HepG2 (cell line): ENCODE measurements around the gene URB1.

Source experiments
- CC2D1A ChIP-seq: sonication (generic); formaldehyde crosslinking; IDR thresholded peaks from 2 replicates; pipeline ENCODE4 v1.8.1; 2023; ENCODE audit warnings: mild to moderate bottlenecking, missing genetic modification reagents
- JUNB ChIP-seq: sonication (generic); formaldehyde crosslinking; IDR thresholded peaks from 2 replicates; pipeline ENCODE4 v1.8.0; 2022; ENCODE audit warnings: missing genetic modification reagents, mild to moderate bottlenecking, borderline replicate concordance
- KDM5B ChIP-seq: sonication (generic); formaldehyde crosslinking; IDR thresholded peaks from 2 replicates; pipeline ENCODE4 v1.4.0; 2020; ENCODE audit warnings: missing genetic modification reagents, mild to moderate bottlenecking, borderline replicate concordance
- KLF13 ChIP-seq: sonication (generic); formaldehyde crosslinking; IDR thresholded peaks from 2 replicates; pipeline ENCODE4 v1.4.0; 2020; ENCODE audit warnings: mild to moderate bottlenecking, missing genetic modification reagents
- RAD21 ChIP-seq: fragments of 450-650 bp; formaldehyde crosslinking; IDR thresholded peaks from 2 replicates; pipeline ENCODE4 v1.5.0; 2020; ENCODE audit warnings: mild to moderate bottlenecking
- SMAD1 ChIP-seq: sonication (generic); formaldehyde crosslinking; IDR thresholded peaks from 2 replicates; pipeline ENCODE4 v1.4.0; 2020; ENCODE audit warnings: missing genetic modification reagents, low read depth, mild to moderate bottlenecking, borderline replicate concordance
- TAF1 ChIP-seq: sonication (generic); formaldehyde crosslinking; IDR thresholded peaks from 2 replicates; pipeline ENCODE4 v1.4.0; 2020; ENCODE audit warnings: missing genetic modification reagents
- YEATS4 ChIP-seq: sonication (generic); formaldehyde crosslinking; IDR thresholded peaks from 2 replicates; pipeline ENCODE4 v1.4.0; 2020; ENCODE audit warnings: missing genetic modification reagents, borderline replicate concordance
- ZNF546 ChIP-seq: sonication (generic); formaldehyde crosslinking; conservative IDR thresholded peaks from 2 replicates; pipeline ENCODE4 v1.8.1; 2023; ENCODE audit warnings: mild to moderate bottlenecking, missing genetic modification reagents
- ZNF724P ChIP-seq: sonication (generic); formaldehyde crosslinking; IDR thresholded peaks from 2 replicates; pipeline ENCODE4 v1.8.0; 2022; ENCODE audit warnings: missing genetic modification reagents, borderline replicate concordance
- TF ChIP-seq, protein P1 (sequence below): sonication (generic); formaldehyde crosslinking; IDR thresholded peaks from 2 replicates; pipeline ENCODE4 v1.5.0; 2020; ENCODE audit warnings: mild to moderate bottlenecking, missing genetic modification reagents, moderate library complexity

DNA sequence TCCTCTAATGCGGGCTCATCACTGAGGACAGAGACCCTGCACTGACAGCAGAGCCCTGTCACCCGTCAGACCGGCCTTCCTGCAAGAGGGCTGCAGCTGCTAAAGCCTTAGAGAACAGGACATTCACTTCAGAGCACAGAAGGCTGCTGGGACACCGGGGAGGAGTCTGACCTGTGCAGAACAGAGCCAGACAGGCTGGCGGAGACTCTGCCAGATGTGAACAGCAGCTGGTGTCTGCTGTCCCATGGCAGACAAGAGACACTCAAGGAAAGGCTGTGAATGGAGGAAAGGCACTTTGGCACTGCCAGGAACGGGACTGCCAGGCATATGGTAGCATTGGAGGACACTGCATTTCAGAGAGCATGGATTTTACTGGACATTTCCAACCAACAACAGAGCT, 72.8 kb downstream of the URB1 start:
- TF ChIP-seq ZNF546 (no peak), RAD21 (no peak), JUNB (CRISPR knock-in tag) (no peak), SMAD1 (CRISPR knock-in tag) (no peak), YEATS4 (CRISPR knock-in tag) (no peak), TAF1 (CRISPR knock-in tag) (no peak), ZNF724P (CRISPR knock-in tag) (no peak), KLF13 (CRISPR knock-in tag) (no peak), CC2D1A (CRISPR knock-in tag) (no peak), KDM5B (CRISPR knock-in tag) (no peak)
- TF ChIP-seq, protein P1, sequence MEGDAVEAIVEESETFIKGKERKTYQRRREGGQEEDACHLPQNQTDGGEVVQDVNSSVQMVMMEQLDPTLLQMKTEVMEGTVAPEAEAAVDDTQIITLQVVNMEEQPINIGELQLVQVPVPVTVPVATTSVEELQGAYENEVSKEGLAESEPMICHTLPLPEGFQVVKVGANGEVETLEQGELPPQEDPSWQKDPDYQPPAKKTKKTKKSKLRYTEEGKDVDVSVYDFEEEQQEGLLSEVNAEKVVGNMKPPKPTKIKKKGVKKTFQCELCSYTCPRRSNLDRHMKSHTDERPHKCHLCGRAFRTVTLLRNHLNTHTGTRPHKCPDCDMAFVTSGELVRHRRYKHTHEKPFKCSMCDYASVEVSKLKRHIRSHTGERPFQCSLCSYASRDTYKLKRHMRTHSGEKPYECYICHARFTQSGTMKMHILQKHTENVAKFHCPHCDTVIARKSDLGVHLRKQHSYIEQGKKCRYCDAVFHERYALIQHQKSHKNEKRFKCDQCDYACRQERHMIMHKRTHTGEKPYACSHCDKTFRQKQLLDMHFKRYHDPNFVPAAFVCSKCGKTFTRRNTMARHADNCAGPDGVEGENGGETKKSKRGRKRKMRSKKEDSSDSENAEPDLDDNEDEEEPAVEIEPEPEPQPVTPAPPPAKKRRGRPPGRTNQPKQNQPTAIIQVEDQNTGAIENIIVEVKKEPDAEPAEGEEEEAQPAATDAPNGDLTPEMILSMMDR (CRISPR knock-in tag) = no peak
